LNCAP (cell line): ENCODE results near the gene SLCO3A1.

Experiments
- CTCF ChIP-seq: fragments of 450-650 bp; IDR thresholded peaks from 2 replicates; pipeline ENCODE4 v1.5.1; 2017; ENCODE audit warnings: mild to moderate bottlenecking

The SLCO3A1 gene

GRCh38 chr15:91874171-91874570, 20.7 kb downstream of the SLCO3A1 start:
- TF ChIP-seq CTCF, result no peak

- TF ChIP-seq CTCF, result no peak
Measured at GRCh38 chr15:91874992-91875660, 21.6 kb downstream of the SLCO3A1 start.

GRCh38 chr15:91876187-91876586, 22.7 kb downstream of the SLCO3A1 start:
- no peak for TF ChIP-seq CTCF

GRCh38 chr15:91878319-91878870, 24.9 kb downstream of the SLCO3A1 start:
- TF ChIP-seq CTCF, result no peak

- no peak for TF ChIP-seq CTCF
Measured at GRCh38 chr15:91879158-91879557, 25.6 kb downstream of the SLCO3A1 start.

- TF ChIP-seq CTCF, result no peak
Measured at GRCh38 chr15:91880373-91880772, 26.9 kb downstream of the SLCO3A1 start.

- TF ChIP-seq CTCF, result no peak
Measured at GRCh38 chr15:91881569-91882297, 28.2 kb downstream of the SLCO3A1 start.
